ENCODE data around the gene ERO1A. TPM values are rescaled to one million over a fixed set of nuclear protein-coding genes. Genes with fewer than 3 reads are reported as not detected.

Gene ERO1A
- total and polyA plus RNA-seq, 2 donors (not counting 1 experiment from before 2014, with no cell fraction given) = 12.2 to 29.7 TPM

- POLR2A ChIA-PET = no interaction called here
- H4K20me1 ChIP-seq (ENCODE audit: control insufficient read depth, insufficient read depth, low read length, poor library complexity, severe bottlenecking) = no peaks in the 10 kb centered on the region
- DNase-seq = no peak
- no peaks in the 10 kb centered on the region for H3K27me3 Mint-ChIP-seq
- no peak overlapping the region for H2AFZ ChIP-seq (ENCODE audit: insufficient read depth, low read depth, low read length, poor library complexity, severe bottlenecking)
- no peak overlapping the region for H3K27ac ChIP-seq (ENCODE audit: low read length in 2 of 2)
- H3K9me3 ChIP-seq (ENCODE audit: control extremely low read depth in 1 of 3, control insufficient read depth in 2 of 3, insufficient read depth in 1 of 3, low read length in 2 of 3) = peaks cover 0 to 1% (median 0%) of the 10 kb centered on the region in 3 donors
- no peak overlapping the region for H3K4me3 ChIP-seq (ENCODE audit: control extremely low read depth in 1 of 5, extremely low read depth in 1 of 5, insufficient read depth in 1 of 5, low read depth in 2 of 5, low read length in 4 of 5)
- no peak overlapping the region for H3K27ac Mint-ChIP-seq
- no peaks in the 10 kb centered on the region for H3K4me1 Mint-ChIP-seq
- H3K4me3 Mint-ChIP-seq = no peak overlapping the region
- H3K4me2 ChIP-seq (replicated peaks; ENCODE audit: low read depth, low read length, poor library complexity, severe bottlenecking) = no peak overlapping the region
- no peak for ATAC-seq (ENCODE audit: low read depth)
- no peaks in the 10 kb centered on the region for H3K79me2 ChIP-seq (ENCODE audit: control insufficient read depth, insufficient read depth, low read length)
- H3K9ac ChIP-seq (ENCODE audit: low read length) = no peak overlapping the region
- no peaks in the 10 kb centered on the region for H3K36me3 ChIP-seq (replicated peaks in 1 of 2; ENCODE audit: control extremely low read depth in 1 of 2, control insufficient read depth in 1 of 2, extremely low read depth in 1 of 2, insufficient read depth in 2 of 2, low read length in 1 of 2)
- CTCF ChIA-PET = no interaction called here
- intact Hi-C loops (cut with micrococcal nuclease) = no loop called here
- TF ChIP-seq, protein P1, sequence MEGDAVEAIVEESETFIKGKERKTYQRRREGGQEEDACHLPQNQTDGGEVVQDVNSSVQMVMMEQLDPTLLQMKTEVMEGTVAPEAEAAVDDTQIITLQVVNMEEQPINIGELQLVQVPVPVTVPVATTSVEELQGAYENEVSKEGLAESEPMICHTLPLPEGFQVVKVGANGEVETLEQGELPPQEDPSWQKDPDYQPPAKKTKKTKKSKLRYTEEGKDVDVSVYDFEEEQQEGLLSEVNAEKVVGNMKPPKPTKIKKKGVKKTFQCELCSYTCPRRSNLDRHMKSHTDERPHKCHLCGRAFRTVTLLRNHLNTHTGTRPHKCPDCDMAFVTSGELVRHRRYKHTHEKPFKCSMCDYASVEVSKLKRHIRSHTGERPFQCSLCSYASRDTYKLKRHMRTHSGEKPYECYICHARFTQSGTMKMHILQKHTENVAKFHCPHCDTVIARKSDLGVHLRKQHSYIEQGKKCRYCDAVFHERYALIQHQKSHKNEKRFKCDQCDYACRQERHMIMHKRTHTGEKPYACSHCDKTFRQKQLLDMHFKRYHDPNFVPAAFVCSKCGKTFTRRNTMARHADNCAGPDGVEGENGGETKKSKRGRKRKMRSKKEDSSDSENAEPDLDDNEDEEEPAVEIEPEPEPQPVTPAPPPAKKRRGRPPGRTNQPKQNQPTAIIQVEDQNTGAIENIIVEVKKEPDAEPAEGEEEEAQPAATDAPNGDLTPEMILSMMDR (IDR thresholded peaks at IDR 0.05) = no peak
- no peak for TF ChIP-seq EZH2 (IDR thresholded peaks at IDR 0.05; ENCODE audit: borderline replicate concordance, insufficient read depth, low read depth, low read length, poor library complexity, severe bottlenecking)
- H3K4me1 ChIP-seq (ENCODE audit: control insufficient read depth in 2 of 2, insufficient read depth in 2 of 2, low read length in 2 of 2) = no peaks in the 10 kb centered on the region
- H3K27me3 ChIP-seq (replicated peaks in 1 of 4; ENCODE audit: control extremely low read depth in 1 of 4, control insufficient read depth in 3 of 4, insufficient read depth in 4 of 4, low read length in 3 of 4) = no peaks in the 10 kb centered on the region
- WGBS (ENCODE audit: insufficient coverage) = no CpG with 5 or more reads among the region's 2 CpGs
- no peaks in the 10 kb centered on the region for H3K9me3 Mint-ChIP-seq (ENCODE audit: insufficient read depth)
These were observed 85.2 kb downstream of the ERO1A start for GRCh38 chr14:52610187-52610586.

DNA sequence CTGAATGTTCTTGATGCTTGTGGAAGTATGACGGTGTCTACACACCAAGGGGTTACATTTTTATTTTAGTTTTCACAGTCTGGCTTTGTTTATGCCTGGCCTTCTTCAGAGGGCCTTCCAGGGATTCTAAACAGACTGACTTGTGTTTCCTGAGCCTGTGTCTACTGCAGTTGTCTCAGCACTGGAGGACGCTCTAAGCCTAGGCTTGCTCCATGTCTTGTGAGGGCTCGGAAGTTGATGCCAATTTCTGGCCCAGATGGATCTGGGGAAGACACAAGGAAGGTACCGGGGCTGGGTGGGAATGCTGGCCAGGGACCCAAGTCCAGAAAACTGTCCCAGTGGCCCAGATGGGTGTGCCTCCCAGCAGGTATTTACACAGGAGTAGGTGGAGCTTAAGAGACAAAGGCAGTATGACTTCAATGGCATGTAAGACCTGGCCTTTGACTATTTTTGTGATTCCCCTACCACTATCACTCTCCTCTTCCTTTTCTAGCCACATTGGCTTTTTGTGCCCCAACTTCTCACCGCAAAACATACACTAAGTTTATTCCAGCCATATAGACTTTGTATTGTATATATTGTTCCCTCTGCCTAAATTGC lies 85.8 kb downstream of the ERO1A start:
- H3K9me3 ChIP-seq (ENCODE audit: control extremely low read depth in 1 of 3, control insufficient read depth in 2 of 3, insufficient read depth in 1 of 3, low read length in 2 of 3) = peaks cover 0 to 1% (median under 1%) of the 10 kb centered on the region in 3 donors
- H3K4me1 Mint-ChIP-seq = no peaks in the 10 kb centered on the region
- no peak for ATAC-seq (ENCODE audit: low read depth)
- no peak overlapping the region for H3K4me3 ChIP-seq (ENCODE audit: control extremely low read depth in 1 of 5, extremely low read depth in 1 of 5, insufficient read depth in 1 of 5, low read depth in 2 of 5, low read length in 4 of 5)
- H3K27me3 ChIP-seq (replicated peaks in 1 of 4; ENCODE audit: control extremely low read depth in 1 of 4, control insufficient read depth in 3 of 4, insufficient read depth in 4 of 4, low read length in 3 of 4) = no peaks in the 10 kb centered on the region
- no peak overlapping the region for H3K4me3 Mint-ChIP-seq
- no peaks in the 10 kb centered on the region for H3K27me3 Mint-ChIP-seq
- no peaks in the 10 kb centered on the region for H3K9me3 Mint-ChIP-seq (ENCODE audit: insufficient read depth)
- no peaks in the 10 kb centered on the region for H3K79me2 ChIP-seq (ENCODE audit: control insufficient read depth, insufficient read depth, low read length)
- no peaks in the 10 kb centered on the region for H3K4me1 ChIP-seq (ENCODE audit: control insufficient read depth in 2 of 2, insufficient read depth in 2 of 2, low read length in 2 of 2)
- H2AFZ ChIP-seq (ENCODE audit: insufficient read depth, low read depth, low read length, poor library complexity, severe bottlenecking) = no peak overlapping the region
- no peak overlapping the region for H3K4me2 ChIP-seq (replicated peaks; ENCODE audit: low read depth, low read length, poor library complexity, severe bottlenecking)
- no peaks in the 10 kb centered on the region for H4K20me1 ChIP-seq (ENCODE audit: control insufficient read depth, insufficient read depth, low read length, poor library complexity, severe bottlenecking)
- DNase-seq = no peak
- no peak overlapping the region for H3K27ac ChIP-seq (ENCODE audit: low read length in 2 of 2)
- no peaks in the 10 kb centered on the region for H3K36me3 ChIP-seq (replicated peaks in 1 of 2; ENCODE audit: control extremely low read depth in 1 of 2, control insufficient read depth in 1 of 2, extremely low read depth in 1 of 2, insufficient read depth in 2 of 2, low read length in 1 of 2)
- CTCF ChIA-PET = no interaction called here
- TF ChIP-seq, protein P1 (IDR thresholded peaks at IDR 0.05) = no peak
- TF ChIP-seq EZH2 (IDR thresholded peaks at IDR 0.05; ENCODE audit: borderline replicate concordance, insufficient read depth, low read depth, low read length, poor library complexity, severe bottlenecking) = no peak
- POLR2A ChIA-PET = no interaction called here
- H3K9ac ChIP-seq (ENCODE audit: low read length) = no peak overlapping the region
- intact Hi-C loops (cut with micrococcal nuclease) = no loop called here
- 98% methylated on average over 4 of the region's 5 CpGs for WGBS (ENCODE audit: insufficient coverage)
- H3K27ac Mint-ChIP-seq = no peak overlapping the region

Measured in B cell (primary cell).